ENCODE data around the gene OGDH. TPM values are rescaled to one million over a fixed set of nuclear protein-coding genes. Genes with fewer than 3 reads are reported as not detected.
"Not testable (repeated sequence)": the region's sequence is repeated elsewhere in the genome, so short reads cannot be mapped to it uniquely, and the experiment has no call there.

The OGDH gene
- total RNA-seq, 2 experiments from 2014 or later: 82.1 to 86.4 TPM

- ChIA-PET CTCF (no interaction called here), POLR2A (no interaction called here)
Observed at GRCh38 chr7:44709011-44709915, 102.8 kb downstream of the OGDH start.

- POLR2A ChIA-PET: no interaction called here
- CTCF ChIA-PET: interaction anchor here (0.9 kb wide), 1 partner anchor 128 kb away, joined by 3 read pairs; the partner anchor contains the start of gene TMED4
Observed at GRCh38 chr7:44709945-44710596, 103.6 kb downstream of the OGDH start.

GRCh38 chr7:44711528-44711927 is 105.1 kb downstream of the OGDH start:
- ChIA-PET CTCF (no interaction called here), POLR2A (no interaction called here)

GRCh38 chr7:44712012-44712411 is 105.6 kb downstream of the OGDH start:
- ChIA-PET POLR2A (no interaction called here), CTCF (no interaction called here)

- ChIA-PET POLR2A (no interaction called here), CTCF (no interaction called here)
Observed at GRCh38 chr7:44713141-44713540, 106.7 kb downstream of the OGDH start.

- ChIA-PET POLR2A (no interaction called here), CTCF (no interaction called here)
Observed at GRCh38 chr7:44713680-44714335, 107.4 kb downstream of the OGDH start.

GRCh38 chr7:44716205-44716604 is 109.8 kb downstream of the OGDH start:
- ChIA-PET POLR2A (no interaction called here), CTCF (no interaction called here)

- ChIA-PET CTCF (no interaction called here), POLR2A (interaction anchor here (0.5 kb wide), 1 partner anchor 23 kb away, joined by 3 read pairs; no protein-coding TSS in a partner anchor)
Observed at GRCh38 chr7:44720301-44720700, 113.9 kb downstream of the OGDH start.

GRCh38 chr7:44724276-44724675 is 117.8 kb downstream of the OGDH start:
- CTCF ChIA-PET: no interaction called here
- POLR2A ChIA-PET: no interaction called here

- CTCF ChIA-PET: interaction anchor here (0.5 kb wide), 1 partner anchor 411 kb away, joined by 3 read pairs; no protein-coding TSS in a partner anchor
- POLR2A ChIA-PET: not testable (repeated sequence)
Observed at GRCh38 chr7:44726250-44726649, 119.8 kb downstream of the OGDH start.

GRCh38 chr7:44727158-44727936 is 120.9 kb downstream of the OGDH start:
- ChIA-PET POLR2A (interaction anchor here (0.7 kb wide), 1 partner anchor 150 kb away, joined by 3 read pairs; no protein-coding TSS in a partner anchor), CTCF (no interaction called here)

- POLR2A ChIA-PET: interaction anchor here (0.7 kb wide), 1 partner anchor 149 kb away, joined by 3 read pairs; no protein-coding TSS in a partner anchor
- CTCF ChIA-PET: no interaction called here
Observed at GRCh38 chr7:44727937-44728262, 121.5 kb downstream of the OGDH start.

- CTCF ChIA-PET: no interaction called here
Observed at GRCh38 chr7:44729949-44730590, 123.6 kb downstream of the OGDH start.

GRCh38 chr7:44732971-44733370 is 126.5 kb downstream of the OGDH start:
- POLR2A ChIA-PET, CTCF ChIA-PET: not testable (repeated sequence)

More at GRCh38 chr7:44729949-44730590, 123.6 kb downstream of the OGDH start:
- POLR2A ChIA-PET: no interaction called here

GRCh38 chr7:44733708-44734481 is 127.5 kb downstream of the OGDH start:
- CTCF ChIA-PET: interaction anchor here (0.9 kb wide), 1 partner anchor 10 kb away, joined by 5 read pairs; no protein-coding TSS in a partner anchor

GRCh38 chr7:44735403-44736165 is 129.2 kb downstream of the OGDH start:
- CTCF ChIA-PET: interaction anchor here (0.6 to 1.2 kb wide), 3 partner anchors 10 to 118 kb away, joined by 3 read pairs; no protein-coding TSS in a partner anchor
- POLR2A ChIA-PET: interaction anchor here (0.8 to 1.0 kb wide), 2 partner anchors 16 to 129 kb away, joined by 3 read pairs; partner anchors contain the start of gene OGDH

More at GRCh38 chr7:44733708-44734481, 127.5 kb downstream of the OGDH start:
- POLR2A ChIA-PET: no interaction called here

- POLR2A ChIA-PET: no interaction called here
- CTCF ChIA-PET: interaction anchor here (0.9 kb wide), 1 partner anchor 20 kb away, joined by 3 read pairs; no protein-coding TSS in a partner anchor
Observed at GRCh38 chr7:44736896-44737295, 130.5 kb downstream of the OGDH start.
